NCI-H526 (cell line): ENCODE measurements around the gene TKT.
"Not testable (repeated sequence)": the region's sequence is repeated elsewhere in the genome, so short reads cannot be mapped to it uniquely, and the experiment has no call there.

Experiments used
- DNase-seq, 2 experiments: peaks; one replicate each; lab custom pipeline; 2025; lab: John Stamatoyannopoulos, UW

TKT gene

GRCh38 chr3:53255775-53256703 lies at the start of gene TKT:
Gene TKT, minus strand, starts transcription at chr3:53256022. Its CDS starts 80 bp downstream, at chr3:53255942.
- peak; percentile 26 to 93 for DNase-seq

- no peak for DNase-seq
These were observed 48.1 kb upstream of the TKT start for GRCh38 chr3:53303957-53304356.

GRCh38 chr3:53303549-53303948 lies 47.7 kb upstream of the TKT start:
- DNase-seq: no peak

GRCh38 chr3:53300826-53301225 lies 45.0 kb upstream of the TKT start:
- DNase-seq: no peak

- DNase-seq: peak; percentile 7 to 54
These were observed 43.8 kb upstream of the TKT start for GRCh38 chr3:53299611-53300023.

GRCh38 chr3:53295410-53295809 lies 39.6 kb upstream of the TKT start:
- no peak for DNase-seq

- peak in 1 of 2 experiments; percentile 7 for DNase-seq
These were observed 38.0 kb upstream of the TKT start for GRCh38 chr3:53293867-53294266.

- DNase-seq: no peak
These were observed 32.4 kb upstream of the TKT start for GRCh38 chr3:53288214-53288613.

GRCh38 chr3:53287131-53287629 lies 31.4 kb upstream of the TKT start:
- DNase-seq: no peak

- DNase-seq: no peak
These were observed 30.9 kb upstream of the TKT start for GRCh38 chr3:53286727-53287126.

GRCh38 chr3:53282581-53282980 lies 26.8 kb upstream of the TKT start:
- DNase-seq: no peak

GRCh38 chr3:53278667-53279066 lies 22.8 kb upstream of the TKT start:
- no peak for DNase-seq

- no peak for DNase-seq
These were observed 19.2 kb upstream of the TKT start for GRCh38 chr3:53274938-53275605.

- no peak for DNase-seq
These were observed 17.4 kb upstream of the TKT start for GRCh38 chr3:53273146-53273670.

- peak; percentile 29 to 80 for DNase-seq
These were observed 14.4 kb upstream of the TKT start for GRCh38 chr3:53269888-53270880.

- DNase-seq: not testable (repeated sequence)
These were observed 13.4 kb upstream of the TKT start for GRCh38 chr3:53269193-53269592.

GRCh38 chr3:53267766-53268165 lies 11.9 kb upstream of the TKT start:
- no peak for DNase-seq

GRCh38 chr3:53264718-53265117 lies 8.9 kb upstream of the TKT start:
- DNase-seq: no peak

- DNase-seq: no peak
These were observed 8.1 kb upstream of the TKT start for GRCh38 chr3:53263907-53264306.

- no peak for DNase-seq
These were observed 5.9 kb upstream of the TKT start for GRCh38 chr3:53261712-53262111.

GRCh38 chr3:53260286-53260785 lies 4.5 kb upstream of the TKT start:
- no peak for DNase-seq
